SU-DHL-6 (cell line): ENCODE results near the gene NUDCD2.
"Not testable (repeated sequence)": the region's sequence is repeated elsewhere in the genome, so short reads cannot be mapped to it uniquely, and the experiment has no call there.

Source experiments
- H2AFZ ChIP-seq: fragments of 200-600 bp; sonication (generic); 2 replicates; pipeline ENCODE4 v1.6.1; 2014; ENCODE audit warnings: low read depth, mild to moderate bottlenecking, moderate library complexity, mixed read lengths, antibody characterized with exemption, low read length; ENCODE audit not compliant: severe bottlenecking
- H3F3A ChIP-seq: fragments of 200-600 bp; shearing (Covaris generic); 2 replicates; pipeline ENCODE4 v1.6.0; 2016; ENCODE audit warnings: antibody characterized with exemption, mild to moderate bottlenecking; ENCODE audit not compliant: insufficient read depth
- H3K27ac ChIP-seq: fragments of 200-600 bp; sonication (generic); 2 replicates; pipeline ENCODE4 v1.5.1; 2016; ENCODE audit warnings: low read depth, mild to moderate bottlenecking, low read length, moderate library complexity, mixed read lengths
- H3K27me3 ChIP-seq: fragments of 200-600 bp; sonication (generic), shearing (Covaris generic); 2 replicates; pipeline ENCODE4 v1.6.0; 2014; ENCODE audit warnings: mild to moderate bottlenecking, low read length
- H3K36me3 ChIP-seq: fragments of 200-600 bp; sonication (generic); 2 replicates; pipeline ENCODE4 v1.6.1; 2014; ENCODE audit warnings: mild to moderate bottlenecking, low read length, mixed read lengths
- H3K4me2 ChIP-seq: fragments of 300-600, 200-600 bp; shearing (Covaris generic), sonication (generic); 2 replicates; pipeline ENCODE4 v1.6.0; 2014; ENCODE audit warnings: low read length, low read depth, mild to moderate bottlenecking; ENCODE audit not compliant: poor library complexity, severe bottlenecking
- H3K4me3 ChIP-seq: fragments of 200-600 bp; sonication (generic); 2 replicates; pipeline ENCODE4 v1.5.1; 2014; ENCODE audit warnings: antibody characterized with exemption, low read length, mild to moderate bottlenecking, mixed read lengths; ENCODE audit not compliant: insufficient read depth, poor library complexity, severe bottlenecking
- H3K79me2 ChIP-seq: fragments of 200-600 bp; sonication (generic); 2 replicates; pipeline ENCODE4 v1.6.1; 2014; ENCODE audit warnings: mild to moderate bottlenecking, low read length, moderate library complexity; ENCODE audit not compliant: insufficient read depth
- H3K9ac ChIP-seq: fragments of 200-600 bp; sonication (generic); 2 replicates; pipeline ENCODE4 v1.7.0; 2014; ENCODE audit warnings: mild to moderate bottlenecking, low read length
- H3K9me2 ChIP-seq: fragments of 200-600 bp; sonication (generic); replicated peaks from 2 replicates; pipeline ENCODE4 v1.6.1; 2014; ENCODE audit warnings: low read length; ENCODE audit not compliant: insufficient read depth
- H3K9me3 ChIP-seq: fragments of 200-600 bp; sonication (generic); 2 replicates; pipeline ENCODE4 v1.6.1; 2014; ENCODE audit warnings: low read length, mixed read lengths; ENCODE audit not compliant: insufficient read depth
- H4K20me1 ChIP-seq: fragments of 200-600 bp; sonication (generic); 2 replicates; pipeline ENCODE4 v1.6.1; 2014; ENCODE audit warnings: low read depth, mild to moderate bottlenecking, antibody characterized with exemption, low read length, moderate library complexity, mixed read lengths
- CTCF ChIP-seq: fragments of 200-600 bp; sonication (generic); IDR thresholded peaks from one replicate; pipeline ENCODE4 v1.5.1; 2017; ENCODE audit warnings: antibody characterized with exemption, mild to moderate bottlenecking, low read length, moderate library complexity; ENCODE audit not compliant: insufficient read depth, poor library complexity, severe bottlenecking
- EZH2phosphoT487 ChIP-seq: fragments of 200-600 bp; sonication (generic), shearing (Covaris generic); conservative IDR thresholded peaks from 2 replicates; pipeline ENCODE4 v1.6.1; 2018; ENCODE audit warnings: mild to moderate bottlenecking, antibody characterized with exemption, low read length, moderate library complexity, mixed read lengths

The NUDCD2 gene

GRCh38 chr5:163456029-163456589 is 3.8 kb downstream of the NUDCD2 start:
- no peaks in the 10 kb centered on the region for H3K9me2 ChIP-seq
- peaks cover 50% of the 10 kb centered on the region for H3K79me2 ChIP-seq
- H3F3A ChIP-seq, result peaks cover 29% of the 10 kb centered on the region
- H3K4me3 ChIP-seq, result no peak overlapping the region
- no peak overlapping the region for H3K9ac ChIP-seq
- no peak overlapping the region for H2AFZ ChIP-seq
- H3K27ac ChIP-seq, result peak overlapping the region; percentile 9; the same call in 1 of the 2 replicates
- H4K20me1 ChIP-seq, result no peaks in the 10 kb centered on the region
- H3K27me3 ChIP-seq, result no peaks in the 10 kb centered on the region
- no peak overlapping the region for H3K4me2 ChIP-seq
- no peak for TF ChIP-seq CTCF
- TF ChIP-seq EZH2phosphoT487, result no peak
- peaks cover 27% of the 10 kb centered on the region; the same call in 1 of the 2 replicates for H3K36me3 ChIP-seq
- H3K9me3 ChIP-seq, result no peaks in the 10 kb centered on the region

GRCh38 chr5:163455406-163455805 is 4.5 kb downstream of the NUDCD2 start:
- peaks cover 44% of the 10 kb centered on the region for H3K79me2 ChIP-seq
- not testable (repeated sequence) for H3K27ac ChIP-seq, H2AFZ ChIP-seq, H3K9ac ChIP-seq, H3K9me2 ChIP-seq, H3K27me3 ChIP-seq, H4K20me1 ChIP-seq, H3K4me3 ChIP-seq, H3K9me3 ChIP-seq, H3K4me2 ChIP-seq
- H3F3A ChIP-seq, result peaks cover 30% of the 10 kb centered on the region; the same call in 1 of the 2 replicates
- H3K36me3 ChIP-seq, result peaks cover 27% of the 10 kb centered on the region; the same call in 1 of the 2 replicates

- H3K27ac ChIP-seq, result no peak overlapping the region
- H3F3A ChIP-seq, result peaks cover 43% of the 10 kb centered on the region; the same call in 1 of the 2 replicates
- TF ChIP-seq EZH2phosphoT487 (no peak), CTCF (no peak)
- no peaks in the 10 kb centered on the region for H3K9me2 ChIP-seq
- H2AFZ ChIP-seq, result no peak overlapping the region
- H3K4me3 ChIP-seq, result no peak overlapping the region
- no peaks in the 10 kb centered on the region for H3K9me3 ChIP-seq
- H3K79me2 ChIP-seq, result peaks cover 33% of the 10 kb centered on the region
- H4K20me1 ChIP-seq, result no peaks in the 10 kb centered on the region
- H3K4me2 ChIP-seq, result no peak overlapping the region
- H3K9ac ChIP-seq, result no peak overlapping the region
- H3K36me3 ChIP-seq, result peaks cover 35% of the 10 kb centered on the region; the same call in 1 of the 2 replicates
- H3K27me3 ChIP-seq, result no peaks in the 10 kb centered on the region
Measured at GRCh38 chr5:163453705-163454104, 6.2 kb downstream of the NUDCD2 start.

- Histone ChIP-seq H3K27ac (no peak overlapping the region), H3K9ac (no peak overlapping the region), H3K9me2 (no peaks in the 10 kb centered on the region), H3K79me2 (peaks cover 15% of the 10 kb centered on the region; the same call in 1 of the 2 replicates), H3K4me2 (no peak overlapping the region), H3K4me3 (no peak overlapping the region), H2AFZ (no peak overlapping the region), H3K9me3 (no peaks in the 10 kb centered on the region), H4K20me1 (no peaks in the 10 kb centered on the region), H3K27me3 (no peaks in the 10 kb centered on the region), H3F3A (peaks cover 46% of the 10 kb centered on the region; the same call in 1 of the 2 replicates), H3K36me3 (peaks cover 54% of the 10 kb centered on the region; the same call in 1 of the 2 replicates)
- TF ChIP-seq CTCF, result no peak
- TF ChIP-seq EZH2phosphoT487, result no peak
Measured at GRCh38 chr5:163451489-163451888, 8.4 kb downstream of the NUDCD2 start.
